Stimulated activated CD8-positive, alpha-beta memory T cell treated with anti-CD3 and anti-CD28 coated beads, Interleukin-4, amount 100 ng/mL, for 1 hour (primary cell): ENCODE measurements around the gene OR52E8.

ENCODE experiments used
- DNase-seq, 2 donors: peaks; one replicate each; pipeline ENCODE4 v3.0.0-alpha.2; 2020; ENCODE audit warnings: low read depth in 2 of 2, low spot score in 1 of 2

OR52E8 gene

DNA sequence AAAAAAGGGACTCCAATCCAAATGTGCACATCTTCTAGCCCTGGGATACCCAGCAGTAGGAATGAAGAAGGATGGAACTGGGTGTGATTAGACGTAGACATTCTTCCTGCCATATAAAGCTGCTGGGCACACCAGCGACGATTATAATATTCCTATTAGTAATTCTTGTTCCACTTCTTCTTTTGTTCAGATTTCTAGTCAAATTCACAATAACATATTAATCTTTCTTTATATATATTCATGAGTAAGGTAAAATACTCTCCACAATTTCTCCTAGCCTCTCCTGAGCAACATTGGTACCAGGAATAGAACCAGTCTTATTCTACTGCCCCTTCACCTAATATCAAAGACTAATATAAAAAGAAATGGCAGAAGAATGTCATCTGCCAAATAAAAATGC lies at the start of gene OR52E8:
Gene OR52E8, minus strand, starts transcription at position 101 of the 400 bp plus-strand sequence. Its CDS starts 0 bp downstream, at position 101.
- no peak for DNase-seq

DNA sequence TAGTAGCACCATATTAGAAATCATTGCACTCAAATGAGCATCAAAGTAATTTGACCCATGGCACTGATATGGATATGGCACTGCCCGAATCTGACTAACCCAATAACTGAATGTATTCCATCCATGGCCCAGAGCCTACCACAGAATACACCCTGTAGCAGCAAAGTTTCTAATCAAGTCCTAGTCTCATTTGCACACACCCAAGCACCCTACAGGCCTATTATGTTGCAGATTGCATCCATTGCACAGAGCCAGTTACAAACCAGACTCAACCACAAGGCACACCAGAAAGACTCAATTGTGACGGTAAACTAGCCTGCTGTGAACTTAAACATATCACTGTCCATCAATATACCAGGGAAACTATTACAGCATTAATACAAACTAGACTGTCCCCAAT lies 42.0 kb upstream of the OR52E8 start:
- DNase-seq, result no peak

DNA sequence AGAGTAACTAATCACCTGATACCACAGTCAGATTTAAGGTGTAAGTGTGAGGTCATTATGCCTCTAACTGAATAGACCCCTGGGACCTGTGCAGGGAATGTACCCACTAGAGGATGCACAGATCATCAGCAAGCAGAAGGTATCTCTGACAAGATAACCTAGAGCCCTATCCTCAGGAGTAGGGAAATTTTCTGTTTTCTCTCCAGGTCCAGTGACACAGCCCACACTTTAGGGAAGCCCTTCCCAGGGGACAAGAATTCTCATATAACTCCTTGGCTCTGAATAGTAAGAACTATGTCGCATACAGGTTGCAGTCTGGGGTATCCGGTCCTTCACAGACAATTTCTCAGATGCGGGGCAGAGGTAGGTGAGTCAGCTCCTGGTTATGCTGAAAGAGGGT lies 35.4 kb upstream of the OR52E8 start, which contains the start of gene OR52E5:
Gene OR52E5, plus strand, starts transcription at position 301 of the 400 bp plus-strand sequence. CDS start 7,569 bp downstream, outside the sequence.
- DNase-seq, result no peak

DNA sequence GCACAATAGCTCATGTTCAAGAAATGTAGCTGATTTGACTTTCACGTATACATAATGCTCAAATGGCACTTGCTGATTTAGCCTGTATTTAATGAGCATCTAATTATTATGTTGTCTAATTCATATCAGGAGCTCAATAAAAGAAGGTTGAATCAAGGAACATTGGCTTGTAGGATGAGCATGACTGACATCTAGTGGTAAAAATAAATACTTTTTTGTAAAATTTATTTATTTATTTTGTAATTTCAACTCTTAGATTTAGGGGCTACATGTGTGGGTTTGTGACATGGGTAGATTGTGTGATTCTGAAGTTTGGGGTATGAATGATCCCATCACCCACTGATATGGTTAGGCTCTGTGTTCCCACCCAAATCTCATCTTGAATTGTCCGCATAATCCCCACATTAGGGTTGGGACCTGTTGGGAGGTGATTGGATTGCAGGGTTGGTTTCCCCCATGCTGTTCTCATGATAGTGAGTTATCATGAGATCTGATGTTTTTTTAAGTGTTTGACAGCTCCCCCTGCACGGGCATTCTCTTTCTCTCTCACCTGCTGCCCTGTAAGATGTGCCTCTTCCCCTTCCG lies 33.8 kb upstream of the OR52E8 start:
- no peak for DNase-seq

DNA sequence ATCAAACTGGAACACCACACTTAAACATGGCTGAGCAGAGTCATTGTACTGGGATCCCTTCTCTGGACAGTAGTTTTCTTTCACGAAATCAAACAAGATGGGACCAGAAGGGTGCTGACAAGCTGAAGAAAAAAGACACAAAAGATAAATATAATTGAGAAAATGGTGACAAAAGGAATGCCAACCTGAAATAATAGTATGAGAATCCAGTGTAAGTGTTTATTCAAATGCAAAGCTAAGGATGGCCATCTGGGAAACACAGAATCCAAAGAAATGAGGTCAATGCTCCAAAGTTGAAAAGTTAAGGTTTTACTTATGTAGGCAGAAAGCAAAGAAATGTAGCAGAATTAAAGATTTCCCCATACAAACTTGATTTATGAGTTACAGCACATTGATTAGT lies 30.2 kb upstream of the OR52E8 start:
- no peak for DNase-seq

DNA sequence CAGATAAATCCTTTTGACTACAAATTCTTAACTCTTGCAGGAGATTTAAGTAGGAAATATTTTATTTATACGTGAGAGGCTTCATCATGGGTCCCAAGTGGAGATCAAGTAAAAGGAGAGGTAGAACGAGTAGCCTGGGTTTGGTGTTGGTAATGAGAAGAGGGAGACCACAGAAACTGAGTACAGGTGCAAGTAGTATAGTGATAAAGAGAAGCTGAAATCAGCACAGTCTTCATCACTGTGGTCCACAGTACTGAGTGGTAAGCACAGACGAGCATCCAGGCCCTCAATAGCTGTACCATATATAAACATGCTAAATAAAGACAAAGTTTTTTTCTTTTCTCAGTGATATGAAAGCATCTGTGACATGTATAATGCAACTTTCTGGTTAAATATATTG lies 29.7 kb upstream of the OR52E8 start:
- no peak for DNase-seq

DNA sequence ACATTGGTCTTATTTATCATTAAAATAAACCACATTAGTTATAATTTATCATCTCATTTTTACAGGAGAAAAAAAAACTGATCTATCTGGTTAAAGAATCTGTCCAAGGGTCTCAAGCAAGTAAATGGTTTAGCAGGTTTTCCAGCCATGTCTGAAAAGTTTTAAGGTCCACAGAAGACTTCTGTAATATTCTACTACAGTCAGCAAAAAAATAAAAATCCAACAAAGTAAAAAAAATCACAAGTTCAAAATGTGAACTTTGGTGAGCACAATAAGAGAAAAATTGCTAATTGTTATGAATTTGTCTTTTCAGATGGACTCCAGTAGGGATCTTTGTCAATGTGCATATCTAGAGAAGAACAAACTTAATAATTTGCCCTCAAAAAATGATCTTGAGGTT lies 24.3 kb upstream of the OR52E8 start:
- DNase-seq, result no peak

DNA sequence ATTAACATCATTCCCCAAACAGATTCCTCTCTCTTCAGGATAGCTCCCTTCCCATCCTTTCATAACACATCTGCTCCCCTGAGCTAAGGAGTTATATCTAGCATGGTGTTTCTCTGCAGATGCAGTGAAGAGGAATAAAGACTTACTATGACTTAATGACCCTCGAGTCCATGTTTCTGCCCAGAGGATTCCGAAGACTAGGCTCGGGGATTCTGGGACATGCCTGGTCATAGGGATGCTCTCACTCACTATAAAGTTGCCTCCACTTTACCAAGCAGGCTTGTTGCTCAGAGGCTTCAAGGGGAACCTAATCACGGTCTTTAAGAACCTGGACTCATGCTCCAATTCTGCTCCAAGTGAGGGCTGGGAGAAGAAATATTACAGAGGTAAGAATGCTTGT lies 22.8 kb upstream of the OR52E8 start, which contains the start of gene OR52E4:
Gene OR52E4, plus strand, starts transcription at position 301 of the 400 bp plus-strand sequence. CDS start 3,664 bp downstream, outside the sequence.
- DNase-seq, result no peak

DNA sequence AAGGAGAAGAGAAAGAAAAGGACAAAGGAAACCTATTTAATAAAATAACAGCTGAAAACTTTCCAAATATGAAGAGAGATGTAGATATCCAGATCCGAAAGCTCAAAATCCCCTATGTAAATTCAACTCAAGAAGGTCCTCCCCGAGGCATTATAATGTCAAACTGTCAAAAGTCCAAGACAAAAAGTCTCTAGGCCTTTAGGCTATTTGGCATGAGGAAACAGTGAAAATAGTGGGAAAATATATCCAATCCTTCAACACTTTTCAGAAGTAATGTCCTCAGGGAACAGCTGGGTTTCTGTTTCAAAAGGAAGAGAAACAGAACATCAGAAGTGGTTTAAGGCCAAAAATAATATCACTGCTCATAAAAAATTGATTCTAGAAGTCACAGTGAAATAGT lies 21.1 kb upstream of the OR52E8 start:
- no peak for DNase-seq

DNA sequence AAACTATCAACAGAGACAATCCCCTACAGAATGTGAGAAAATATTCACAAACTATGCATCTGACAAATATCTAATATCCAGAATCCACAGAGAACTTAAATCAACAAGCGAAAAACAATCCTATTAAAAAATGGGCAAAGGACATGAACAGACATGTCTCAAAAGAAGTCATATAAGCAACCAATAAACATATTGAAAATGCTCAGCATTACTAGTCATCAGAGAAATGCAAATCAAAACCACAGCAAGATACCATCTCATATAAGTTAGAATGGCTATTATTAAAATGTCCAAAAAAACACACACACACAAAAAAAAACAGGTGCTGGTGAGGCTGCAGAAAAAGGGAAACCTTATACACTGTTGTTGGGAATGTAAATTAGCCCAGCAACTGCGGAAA lies 8.3 kb upstream of the OR52E8 start:
- no peak for DNase-seq

DNA sequence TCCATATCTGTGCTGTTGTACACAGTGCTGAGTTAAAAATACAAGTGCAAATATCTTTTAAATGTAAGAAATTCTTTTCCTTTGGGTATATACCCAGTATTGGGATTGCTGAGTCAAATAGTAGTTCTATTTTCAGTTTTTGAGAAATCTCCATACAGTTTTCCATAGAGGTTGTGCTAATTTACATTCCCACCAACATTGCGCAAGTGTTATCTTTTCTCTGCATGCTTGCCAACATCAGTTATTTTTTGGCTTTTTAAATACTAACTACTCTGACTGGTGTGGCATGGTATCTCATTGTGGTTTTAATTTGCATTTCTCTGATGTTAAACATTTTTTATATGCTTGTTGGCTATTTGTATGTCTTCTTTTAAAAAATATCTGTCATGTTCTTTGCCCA lies 6.5 kb downstream of the OR52E8 start:
- DNase-seq, result no peak

DNA sequence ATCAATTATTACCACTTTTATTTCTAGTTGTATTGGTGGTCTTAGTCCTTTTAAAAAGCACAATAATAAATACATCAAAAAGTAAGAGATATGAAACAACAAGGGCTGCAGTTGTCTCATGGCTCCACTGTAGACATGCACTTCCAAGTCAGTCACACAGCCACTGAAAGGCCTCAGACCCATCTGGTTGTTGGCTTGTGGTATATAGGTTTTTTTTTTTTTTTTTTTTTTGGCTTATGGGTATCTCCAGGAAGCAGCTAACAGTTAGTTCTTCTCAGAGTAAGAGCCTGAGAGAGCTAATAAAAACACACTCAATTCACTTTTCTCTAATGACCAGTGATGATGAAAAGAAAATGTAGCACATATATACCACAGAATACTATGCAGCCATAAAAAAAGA lies 9.8 kb downstream of the OR52E8 start:
- no peak for DNase-seq

DNA sequence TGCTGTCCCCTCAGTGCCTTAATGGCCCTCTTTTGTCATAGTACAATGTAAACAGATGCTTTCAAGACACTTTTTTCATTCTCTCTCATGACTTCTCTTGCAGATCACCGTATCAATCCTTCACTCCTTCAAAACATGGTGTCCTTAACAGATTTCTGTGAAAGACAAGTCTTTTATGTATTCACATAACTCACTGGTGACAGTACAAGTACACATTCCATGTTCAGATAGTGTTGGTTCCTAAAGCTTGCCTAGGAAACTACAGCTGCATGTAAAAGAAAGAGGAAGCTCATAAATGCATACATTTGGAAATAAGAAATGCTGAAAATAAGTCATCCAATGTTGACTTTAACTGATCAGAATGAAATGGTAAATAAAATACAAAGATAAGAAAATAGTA lies 10.8 kb downstream of the OR52E8 start:
- no peak for DNase-seq

DNA sequence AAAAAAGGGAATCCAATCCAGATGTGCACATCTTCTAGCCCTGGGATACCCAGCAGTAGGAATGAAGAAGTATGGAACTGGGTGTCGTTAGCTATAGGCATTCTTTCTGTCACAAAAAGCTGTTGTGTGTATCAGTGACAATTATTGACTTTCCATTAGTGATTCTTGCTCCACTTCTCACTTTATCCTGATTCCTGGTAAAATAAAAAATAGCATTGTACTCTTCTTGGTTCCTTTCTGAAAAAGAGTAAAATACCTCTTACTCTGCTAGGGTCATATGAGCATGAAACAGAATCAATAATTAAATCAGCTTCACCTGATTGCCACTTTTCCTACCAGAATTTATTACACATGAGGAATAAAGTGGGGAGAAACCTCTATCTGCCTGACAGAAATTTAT lies 15.7 kb downstream of the OR52E8 start, which contains the start of gene OR52E6:
Gene OR52E6, minus strand, starts transcription at position 101 of the 400 bp plus-strand sequence. Its CDS starts 0 bp downstream, at position 101.
- no peak for DNase-seq

DNA sequence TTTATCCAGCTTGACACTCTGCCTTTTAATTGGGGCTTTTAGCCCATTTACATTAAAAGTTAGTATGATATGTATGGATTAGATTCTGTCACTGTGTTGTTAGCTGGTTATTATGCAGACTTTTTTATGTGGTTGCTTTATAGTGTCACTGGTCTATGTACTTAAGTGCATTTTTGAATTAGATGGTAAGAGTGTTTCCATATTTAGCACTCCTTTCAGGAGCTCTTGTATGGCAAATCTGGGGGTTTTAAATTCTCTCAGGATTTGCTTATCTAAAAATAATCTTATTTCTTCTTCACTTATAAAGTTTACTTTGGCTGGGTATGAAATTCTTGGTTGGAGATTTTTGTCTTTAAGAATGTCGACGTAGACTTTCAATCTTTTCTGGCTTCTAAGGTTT lies 19.8 kb downstream of the OR52E8 start:
- no peak for DNase-seq

DNA sequence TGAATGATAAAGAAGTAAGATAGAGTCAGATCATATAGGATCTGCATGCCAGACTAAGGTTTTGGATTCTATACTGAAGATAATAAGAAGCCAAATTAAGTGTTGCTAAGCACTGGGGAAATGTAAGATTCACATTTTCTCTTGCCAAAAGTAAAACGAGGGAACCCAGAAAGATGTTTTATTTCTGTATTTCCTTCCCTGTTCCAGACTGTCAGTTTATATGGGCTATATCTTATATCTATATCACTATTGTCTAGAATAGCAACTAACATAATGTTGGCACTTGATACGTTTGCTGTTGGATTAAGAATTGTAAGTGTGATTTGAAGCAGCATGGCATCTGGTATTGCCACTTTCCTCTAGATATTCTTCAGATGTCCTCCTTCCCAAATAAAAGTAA lies 24.0 kb downstream of the OR52E8 start:
- DNase-seq, result no peak

DNA sequence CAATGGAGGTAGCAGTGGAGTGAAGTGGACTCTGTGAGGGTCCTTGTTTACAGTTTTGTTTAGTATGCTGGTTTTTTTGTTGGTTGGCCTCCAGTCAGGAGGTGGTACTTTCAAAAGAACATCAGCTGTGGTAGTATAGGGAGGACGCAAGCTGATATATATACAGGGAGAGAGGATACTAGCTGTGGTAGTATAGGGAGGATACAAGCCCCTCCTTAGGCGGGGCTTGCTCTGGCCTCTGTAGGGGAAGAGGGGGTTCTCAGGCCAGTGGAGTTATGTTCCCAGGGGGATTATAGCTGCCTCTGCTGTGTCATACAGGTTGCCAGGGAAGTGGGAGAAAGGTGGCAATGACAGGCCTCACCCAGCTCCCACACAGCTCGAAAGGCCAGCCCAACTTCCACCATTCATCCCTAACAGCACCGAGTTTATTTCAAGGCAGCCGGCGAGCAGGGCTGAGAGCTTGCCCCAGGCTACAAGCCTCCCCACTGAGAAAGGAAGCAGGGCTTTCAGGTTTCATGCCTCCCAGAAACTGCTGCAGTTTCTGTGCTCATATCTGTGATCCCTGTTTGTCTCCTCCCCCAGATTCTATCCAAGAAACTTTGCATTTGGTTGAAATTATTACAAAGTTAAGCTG lies 26.2 kb downstream of the OR52E8 start:
- no peak for DNase-seq

DNA sequence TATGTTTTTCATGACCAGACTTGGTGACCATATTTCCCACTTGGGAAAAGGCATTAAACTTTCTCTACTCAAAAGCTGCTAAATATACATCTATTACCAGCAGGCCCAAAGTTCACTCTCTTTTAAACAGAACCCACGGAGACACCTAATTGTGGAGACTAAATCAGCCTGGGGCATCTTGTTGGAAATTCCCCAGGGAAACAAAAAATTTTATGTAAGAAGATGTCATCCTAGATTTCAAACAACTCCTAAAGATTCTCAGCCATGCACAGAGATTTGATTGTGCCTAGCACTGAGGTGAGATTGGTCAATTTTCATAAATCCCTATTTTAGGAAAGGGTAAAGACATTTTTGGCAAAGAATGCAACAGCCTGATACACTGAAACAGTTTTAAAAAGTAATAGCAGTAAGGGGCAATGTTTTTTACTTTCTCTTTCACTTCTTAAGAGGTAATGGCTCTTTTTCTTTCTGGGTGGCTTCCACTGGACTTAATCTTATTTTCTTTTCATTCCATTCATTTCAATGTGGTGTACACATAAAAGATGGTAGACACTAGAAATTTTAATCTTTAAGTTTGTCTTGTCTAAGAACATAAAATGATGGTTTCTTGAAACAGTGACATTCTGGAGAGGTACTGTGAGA lies 39.1 kb downstream of the OR52E8 start:
- DNase-seq, result no peak

DNA sequence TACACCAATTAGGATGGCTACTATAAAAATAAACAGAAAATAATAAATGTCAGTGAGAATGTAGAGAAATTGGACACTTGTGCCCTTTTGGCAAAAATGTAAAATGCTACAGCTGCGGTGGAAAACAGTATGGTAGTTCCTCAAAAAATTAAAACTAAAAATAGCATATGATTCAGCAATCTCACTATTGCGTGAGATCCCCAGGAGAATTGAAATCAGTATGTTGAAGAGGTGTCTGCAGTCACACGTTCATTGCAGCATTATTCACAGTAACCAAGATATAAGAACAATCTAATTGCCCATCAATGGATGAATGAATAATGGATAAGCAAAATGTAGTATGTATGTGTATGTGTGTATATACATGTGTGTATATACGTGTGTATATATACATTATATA lies 42.0 kb downstream of the OR52E8 start:
- DNase-seq, result no peak

DNA sequence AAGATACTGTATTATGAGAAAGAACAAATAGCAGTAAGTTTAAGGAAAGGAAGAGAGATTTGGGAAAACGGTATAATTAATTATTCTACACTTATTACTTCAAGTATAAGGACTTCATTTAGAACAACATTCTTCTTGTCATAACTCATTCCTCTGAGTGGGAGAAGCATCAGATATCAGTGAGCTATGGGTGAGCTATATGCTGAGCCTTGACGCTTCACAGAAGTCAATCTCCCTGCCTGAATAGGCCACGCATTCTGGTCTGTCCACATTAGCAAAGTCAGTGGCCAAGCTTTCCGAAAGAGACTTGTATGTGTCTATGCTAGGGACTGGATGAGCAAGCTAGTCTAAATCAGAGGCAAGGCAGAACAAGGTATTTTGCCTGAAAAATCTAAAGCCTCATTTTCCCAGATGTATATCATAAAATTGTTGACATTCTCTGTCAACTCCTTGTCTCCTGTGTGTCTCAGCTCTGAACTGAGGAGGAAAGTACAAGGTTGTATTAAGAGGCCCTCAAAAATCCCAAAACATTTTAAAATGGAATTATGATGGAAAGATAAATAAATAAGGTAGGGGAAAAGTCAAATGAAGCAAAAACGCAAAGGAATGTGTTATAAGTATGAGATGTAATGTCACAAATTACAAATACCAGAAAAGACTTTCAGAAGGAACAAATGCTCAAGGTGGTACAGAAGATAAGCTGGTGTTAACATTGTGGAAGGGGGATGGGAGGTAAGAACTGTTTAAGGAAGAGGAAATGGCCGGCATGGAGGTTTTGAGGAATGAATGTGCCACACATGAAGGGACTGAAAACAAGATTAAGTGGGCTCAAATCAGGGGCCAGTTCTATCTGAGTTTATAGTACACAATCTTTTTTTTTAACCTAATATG lies 47.3 kb downstream of the OR52E8 start:
- DNase-seq, result no peak

DNA sequence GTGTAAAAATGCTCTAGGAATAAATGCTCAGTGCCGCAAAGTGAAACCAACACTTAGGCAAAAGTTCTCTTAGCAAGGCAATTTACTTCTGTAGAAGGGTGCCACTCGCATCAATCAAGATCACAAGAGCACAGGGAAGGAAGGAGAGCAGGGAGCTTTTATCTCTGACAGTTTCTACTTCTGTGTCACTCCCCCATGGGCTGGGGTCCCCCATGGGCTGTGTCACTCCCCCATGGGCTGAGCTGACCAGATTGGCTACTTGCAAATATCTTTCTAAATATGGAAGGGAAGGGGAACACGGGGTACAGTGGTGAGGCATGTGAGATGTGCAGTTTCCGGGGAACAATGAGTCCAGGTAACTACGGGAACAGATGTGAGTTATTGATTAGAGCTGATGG lies 48.4 kb downstream of the OR52E8 start:
- no peak for DNase-seq
